ENCODE measurements around the gene ZBTB34.

ZBTB34 gene

GRCh38 chr9:126902210-126902609 is 41.8 kb downstream of the ZBTB34 start:
- Histone ChIP-seq H3K9ac (ENCODE audit: low read length) (no peak overlapping the region), H3F3A (ENCODE audit: insufficient read depth) (no peaks in the 10 kb centered on the region), H3K9me2 (replicated peaks; ENCODE audit: insufficient read depth, low read length) (no peaks in the 10 kb centered on the region), H3K36me3 (ENCODE audit: low read length) (no peaks in the 10 kb centered on the region), H3K27me3 (ENCODE audit: low read length) (no peaks in the 10 kb centered on the region), H3K79me2 (ENCODE audit: insufficient read depth, low read length) (no peaks in the 10 kb centered on the region), H3K4me3 (ENCODE audit: insufficient read depth, low read length, poor library complexity, severe bottlenecking) (no peak overlapping the region), H3K27ac (ENCODE audit: low read depth, low read length) (no peak overlapping the region), H3K4me2 (ENCODE audit: low read depth, low read length, poor library complexity, severe bottlenecking) (no peak overlapping the region), H2AFZ (ENCODE audit: low read depth, low read length, severe bottlenecking) (no peak overlapping the region), H3K9me3 (ENCODE audit: insufficient read depth, low read length) (no peaks in the 10 kb centered on the region; the same call in 1 of the 2 replicates), H4K20me1 (ENCODE audit: low read depth, low read length) (no peaks in the 10 kb centered on the region)
- no peak for TF ChIP-seq EZH2phosphoT487 (conservative IDR thresholded peaks at IDR 0.05; ENCODE audit: low read length)
- no peak for TF ChIP-seq CTCF (IDR thresholded peaks at IDR 0.05; ENCODE audit: insufficient read depth, low read length, poor library complexity, severe bottlenecking)

GRCh38 chr9:126904586-126904985 is 44.1 kb downstream of the ZBTB34 start:
- Histone ChIP-seq H3K27me3 (ENCODE audit: low read length) (no peaks in the 10 kb centered on the region), H3K9me2 (replicated peaks; ENCODE audit: insufficient read depth, low read length) (no peaks in the 10 kb centered on the region)

GRCh38 chr9:126906091-126906490 is 45.7 kb downstream of the ZBTB34 start:
- no peak overlapping the region for H3K9ac ChIP-seq (ENCODE audit: low read length)
- no peaks in the 10 kb centered on the region for H3K9me2 ChIP-seq (replicated peaks; ENCODE audit: insufficient read depth, low read length)
- no peaks in the 10 kb centered on the region for H3K36me3 ChIP-seq (ENCODE audit: low read length)
- TF ChIP-seq CTCF (IDR thresholded peaks at IDR 0.05; ENCODE audit: insufficient read depth, low read length, poor library complexity, severe bottlenecking) (no peak), EZH2phosphoT487 (conservative IDR thresholded peaks at IDR 0.05; ENCODE audit: low read length) (no peak)
- no peaks in the 10 kb centered on the region for H3F3A ChIP-seq (ENCODE audit: insufficient read depth)
- H3K79me2 ChIP-seq (ENCODE audit: insufficient read depth, low read length): no peaks in the 10 kb centered on the region
- H2AFZ ChIP-seq (ENCODE audit: low read depth, low read length, severe bottlenecking): no peak overlapping the region
- H3K27me3 ChIP-seq (ENCODE audit: low read length): no peaks in the 10 kb centered on the region
- no peaks in the 10 kb centered on the region for H4K20me1 ChIP-seq (ENCODE audit: low read depth, low read length)
- no peak overlapping the region for H3K4me2 ChIP-seq (ENCODE audit: low read depth, low read length, poor library complexity, severe bottlenecking)
- H3K4me3 ChIP-seq (ENCODE audit: insufficient read depth, low read length, poor library complexity, severe bottlenecking): no peak overlapping the region
- H3K9me3 ChIP-seq (ENCODE audit: insufficient read depth, low read length): no peaks in the 10 kb centered on the region; the same call in 1 of the 2 replicates
- no peak overlapping the region for H3K27ac ChIP-seq (ENCODE audit: low read depth, low read length)

More at GRCh38 chr9:126904586-126904985, 44.1 kb downstream of the ZBTB34 start:
- H3K9ac ChIP-seq (ENCODE audit: low read length): no peak overlapping the region
- no peaks in the 10 kb centered on the region for H4K20me1 ChIP-seq (ENCODE audit: low read depth, low read length)
- TF ChIP-seq EZH2phosphoT487 (conservative IDR thresholded peaks at IDR 0.05; ENCODE audit: low read length) (no peak), CTCF (IDR thresholded peaks at IDR 0.05; ENCODE audit: insufficient read depth, low read length, poor library complexity, severe bottlenecking) (no peak)
- no peak overlapping the region for H3K4me2 ChIP-seq (ENCODE audit: low read depth, low read length, poor library complexity, severe bottlenecking)
- no peaks in the 10 kb centered on the region for H3F3A ChIP-seq (ENCODE audit: insufficient read depth)
- no peaks in the 10 kb centered on the region; the same call in 1 of the 2 replicates for H3K9me3 ChIP-seq (ENCODE audit: insufficient read depth, low read length)
- H3K27ac ChIP-seq (ENCODE audit: low read depth, low read length): no peak overlapping the region
- H3K36me3 ChIP-seq (ENCODE audit: low read length): no peaks in the 10 kb centered on the region
- no peaks in the 10 kb centered on the region for H3K79me2 ChIP-seq (ENCODE audit: insufficient read depth, low read length)
- no peak overlapping the region for H2AFZ ChIP-seq (ENCODE audit: low read depth, low read length, severe bottlenecking)
- H3K4me3 ChIP-seq (ENCODE audit: insufficient read depth, low read length, poor library complexity, severe bottlenecking): no peak overlapping the region
